ENCODE data around the gene PRRX1.

PRRX1 gene

DNA sequence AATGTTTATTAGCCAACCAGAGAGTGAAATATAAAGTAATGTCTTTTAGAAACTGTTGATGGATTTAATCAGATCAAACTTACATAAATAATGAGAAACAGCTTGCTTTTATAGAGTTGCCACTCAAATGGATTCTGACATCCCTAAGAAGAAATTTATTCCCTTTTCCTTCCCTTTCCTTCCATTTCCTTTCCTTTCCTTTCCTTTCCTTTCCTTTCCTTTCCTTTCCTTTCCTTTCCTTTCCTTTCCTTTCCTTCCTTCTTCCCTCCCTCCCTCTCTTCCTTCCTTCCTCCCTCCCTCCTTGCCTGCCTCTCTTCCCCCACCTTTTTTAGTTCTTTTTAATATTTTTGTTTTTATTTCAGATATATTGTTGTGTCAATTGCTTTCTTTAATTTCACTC lies 27.3 kb downstream of the PRRX1 start:
- no peaks in the 10 kb centered on the region for H3K27me3 Mint-ChIP-seq
- H3K9me3 Mint-ChIP-seq, result no peaks in the 10 kb centered on the region
- no peak overlapping the region for H3K4me3 Mint-ChIP-seq
- intact Hi-C loops (cut with micrococcal nuclease), result no loop called here
- H3K27ac Mint-ChIP-seq, result no peak overlapping the region
- no peaks in the 10 kb centered on the region for H3K4me1 Mint-ChIP-seq (ENCODE audit: low read depth)
- no peaks in the 10 kb centered on the region for H3K36me3 Mint-ChIP-seq (ENCODE audit: low read depth)

DNA sequence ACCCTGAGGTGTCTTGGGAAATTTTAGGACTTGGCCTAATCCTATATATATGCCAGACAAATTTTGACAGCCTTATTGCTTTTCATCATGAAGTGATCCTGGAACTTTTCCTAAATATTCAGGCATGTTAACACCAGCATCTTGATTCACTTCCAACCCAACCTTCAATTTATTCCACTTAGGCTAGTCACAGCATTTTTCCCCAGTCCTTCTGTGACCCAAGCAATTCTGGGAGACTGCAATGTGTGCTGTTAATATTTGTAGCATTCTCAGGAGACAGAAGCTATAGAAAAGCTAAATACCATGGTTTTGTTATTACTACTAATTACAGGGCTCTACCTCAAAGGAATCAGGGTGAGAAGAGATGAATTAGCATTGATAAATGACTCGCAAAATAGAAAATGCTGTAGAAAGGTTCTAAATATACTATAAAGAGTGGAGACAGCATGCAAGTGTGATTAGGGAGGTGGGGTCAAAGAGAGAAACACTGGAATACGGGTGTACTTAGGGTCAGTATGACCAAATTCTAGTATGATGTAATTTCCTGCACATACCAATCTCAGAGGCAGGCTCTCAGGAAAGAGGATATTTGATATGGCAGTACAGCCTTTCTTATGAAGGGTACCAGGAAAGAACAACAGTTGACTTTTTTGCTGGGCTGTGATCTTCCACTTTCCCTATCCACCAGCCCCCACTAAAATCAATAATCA lies 29.1 kb downstream of the PRRX1 start:
- no peaks in the 10 kb centered on the region for H3K36me3 Mint-ChIP-seq (ENCODE audit: low read depth)
- no peak overlapping the region for H3K27ac Mint-ChIP-seq
- H3K4me1 Mint-ChIP-seq (ENCODE audit: low read depth), result no peaks in the 10 kb centered on the region
- H3K27me3 Mint-ChIP-seq, result no peaks in the 10 kb centered on the region
- no peaks in the 10 kb centered on the region for H3K9me3 Mint-ChIP-seq
- no peak overlapping the region for H3K4me3 Mint-ChIP-seq
- intact Hi-C loops (cut with micrococcal nuclease), result no loop called here

DNA sequence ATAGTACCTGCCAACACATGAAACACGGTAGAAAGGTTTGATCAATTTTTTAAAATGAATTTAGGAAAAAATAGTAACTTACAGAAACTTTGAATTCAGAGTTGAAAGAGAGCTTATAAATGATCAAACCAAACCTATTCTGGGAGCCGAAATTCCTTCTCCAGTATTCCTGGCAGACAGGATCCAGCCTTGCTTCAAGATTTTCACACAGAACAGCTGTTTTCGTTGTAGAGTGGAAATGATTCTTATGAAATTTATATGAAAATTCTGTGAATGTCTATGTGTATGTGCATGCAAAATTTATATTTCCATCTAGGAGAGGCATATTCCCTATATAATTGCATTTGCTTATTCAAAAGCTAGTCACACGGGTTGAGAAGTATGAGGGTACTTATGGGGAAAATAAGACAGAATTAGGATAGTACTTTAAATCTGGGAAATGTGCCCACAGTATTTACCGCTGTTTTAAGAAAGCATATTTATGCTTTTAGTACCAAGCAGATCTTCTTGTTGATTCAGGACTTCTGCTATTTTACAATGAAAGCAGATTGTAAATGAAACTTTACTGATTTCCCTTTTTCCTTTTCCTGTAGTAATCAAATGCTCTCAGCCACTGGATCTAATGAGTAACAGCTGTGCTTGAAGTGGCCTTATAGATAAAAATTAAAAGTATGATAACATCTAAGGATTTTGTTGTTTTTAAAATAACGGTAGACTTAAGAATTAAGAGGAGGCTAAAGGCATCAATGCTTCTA lies 30.4 kb downstream of the PRRX1 start:
- Mint-ChIP-seq H3K27ac (no peak overlapping the region), H3K27me3 (peaks cover 1% of the 10 kb centered on the region), H3K4me1 (ENCODE audit: low read depth) (no peaks in the 10 kb centered on the region), H3K36me3 (ENCODE audit: low read depth) (no peaks in the 10 kb centered on the region), H3K9me3 (no peaks in the 10 kb centered on the region), H3K4me3 (no peak overlapping the region)
- intact Hi-C loops (cut with micrococcal nuclease), result no loop called here

DNA sequence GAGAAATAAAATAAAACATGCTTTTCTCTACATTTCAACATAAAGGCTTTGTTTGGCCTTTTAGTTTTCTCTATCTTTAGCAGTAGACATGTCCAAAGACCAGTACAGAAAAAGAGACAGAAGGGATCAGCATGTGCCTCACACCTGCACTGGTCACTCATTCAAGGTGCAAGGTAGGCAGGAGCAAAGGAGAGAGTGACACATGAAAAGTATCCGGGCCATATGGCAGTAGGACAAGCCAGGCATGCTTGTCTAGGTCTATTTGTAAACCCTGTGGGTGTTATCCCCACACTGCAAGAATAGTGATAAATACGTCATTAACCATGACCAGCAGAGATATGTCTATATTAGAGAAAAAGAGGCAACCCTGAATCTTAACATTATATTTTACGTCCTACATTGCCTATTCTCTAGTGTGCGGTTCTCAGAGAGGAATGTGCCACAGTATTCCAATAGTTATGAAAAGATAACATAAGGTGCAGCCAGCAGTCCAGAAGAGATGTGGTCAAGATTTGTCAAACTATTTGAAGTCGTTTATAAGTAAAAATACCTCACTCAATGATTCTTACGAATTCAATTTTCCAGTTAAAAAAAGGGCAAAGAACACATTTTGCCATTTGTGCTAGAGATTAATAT lies 32.1 kb downstream of the PRRX1 start:
- Mint-ChIP-seq H3K4me3 (no peak overlapping the region), H3K27ac (no peak overlapping the region)

DNA sequence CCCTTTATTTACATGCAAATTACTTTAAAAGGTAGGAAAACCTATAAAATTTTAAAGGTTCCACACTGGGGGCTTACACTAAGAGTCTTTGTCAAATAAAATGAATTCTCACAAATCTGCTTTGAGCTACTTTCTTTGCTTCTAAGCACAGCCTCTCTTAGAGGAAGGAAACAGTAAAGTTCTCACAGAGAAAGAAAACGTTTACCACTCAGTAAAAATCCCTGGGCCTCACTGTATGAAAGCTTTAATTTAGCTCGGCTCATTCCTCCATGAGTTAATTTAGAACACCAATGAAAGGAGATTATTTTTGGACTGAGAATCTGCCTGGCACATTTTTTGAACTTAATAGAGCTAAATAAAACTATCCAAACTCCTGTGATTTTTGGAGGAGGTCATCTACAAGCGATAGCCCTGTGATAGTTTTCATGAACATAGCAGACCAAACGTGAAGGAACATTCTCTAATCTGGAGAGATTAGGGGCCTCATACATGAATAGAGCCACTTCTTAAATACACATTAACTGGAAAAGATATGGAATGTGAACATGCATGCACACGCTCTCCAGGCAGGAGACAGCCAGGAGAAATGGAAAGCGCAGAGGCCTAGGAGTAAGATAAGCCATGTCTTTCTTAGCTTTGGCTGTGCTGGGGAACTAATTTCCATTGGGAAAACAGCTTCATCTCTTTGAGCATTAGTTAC lies 32.8 kb downstream of the PRRX1 start:
- Mint-ChIP-seq H3K4me1 (ENCODE audit: low read depth) (no peaks in the 10 kb centered on the region), H3K27me3 (peaks cover 1% of the 10 kb centered on the region), H3K36me3 (ENCODE audit: low read depth) (no peaks in the 10 kb centered on the region), H3K9me3 (no peaks in the 10 kb centered on the region), H3K27ac (no peak overlapping the region), H3K4me3 (no peak overlapping the region)
- intact Hi-C loops (cut with micrococcal nuclease), result no loop called here

More for the DNA sequence above, 32.1 kb downstream of the PRRX1 start:
- Mint-ChIP-seq H3K9me3 (no peaks in the 10 kb centered on the region), H3K27me3 (peaks cover 1% of the 10 kb centered on the region), H3K36me3 (ENCODE audit: low read depth) (no peaks in the 10 kb centered on the region), H3K4me1 (ENCODE audit: low read depth) (no peaks in the 10 kb centered on the region)
- intact Hi-C loops (cut with micrococcal nuclease), result no loop called here

DNA sequence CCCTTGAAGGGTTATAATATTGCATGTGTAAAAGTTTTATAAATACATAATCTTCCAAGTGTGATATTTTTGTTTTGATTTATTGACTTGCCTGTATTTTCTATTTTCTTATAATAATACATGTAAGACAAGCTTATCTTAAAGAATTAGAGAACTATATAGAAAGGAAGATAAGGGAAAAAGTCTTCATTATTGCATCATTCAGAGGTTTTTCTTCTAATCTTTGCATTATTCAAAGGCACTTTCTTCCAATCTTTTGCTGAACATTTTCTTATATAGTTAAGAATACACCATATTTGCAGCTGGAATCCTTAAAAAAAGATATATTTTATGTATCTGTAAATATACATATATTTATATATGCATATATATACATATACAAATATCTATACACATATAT lies 33.4 kb downstream of the PRRX1 start:
- Mint-ChIP-seq H3K27me3 (peaks cover 1% of the 10 kb centered on the region), H3K9me3 (no peaks in the 10 kb centered on the region), H3K4me1 (ENCODE audit: low read depth) (no peaks in the 10 kb centered on the region), H3K36me3 (ENCODE audit: low read depth) (no peaks in the 10 kb centered on the region), H3K4me3 (no peak overlapping the region), H3K27ac (no peak overlapping the region)
- intact Hi-C loops (cut with micrococcal nuclease), result no loop called here

DNA sequence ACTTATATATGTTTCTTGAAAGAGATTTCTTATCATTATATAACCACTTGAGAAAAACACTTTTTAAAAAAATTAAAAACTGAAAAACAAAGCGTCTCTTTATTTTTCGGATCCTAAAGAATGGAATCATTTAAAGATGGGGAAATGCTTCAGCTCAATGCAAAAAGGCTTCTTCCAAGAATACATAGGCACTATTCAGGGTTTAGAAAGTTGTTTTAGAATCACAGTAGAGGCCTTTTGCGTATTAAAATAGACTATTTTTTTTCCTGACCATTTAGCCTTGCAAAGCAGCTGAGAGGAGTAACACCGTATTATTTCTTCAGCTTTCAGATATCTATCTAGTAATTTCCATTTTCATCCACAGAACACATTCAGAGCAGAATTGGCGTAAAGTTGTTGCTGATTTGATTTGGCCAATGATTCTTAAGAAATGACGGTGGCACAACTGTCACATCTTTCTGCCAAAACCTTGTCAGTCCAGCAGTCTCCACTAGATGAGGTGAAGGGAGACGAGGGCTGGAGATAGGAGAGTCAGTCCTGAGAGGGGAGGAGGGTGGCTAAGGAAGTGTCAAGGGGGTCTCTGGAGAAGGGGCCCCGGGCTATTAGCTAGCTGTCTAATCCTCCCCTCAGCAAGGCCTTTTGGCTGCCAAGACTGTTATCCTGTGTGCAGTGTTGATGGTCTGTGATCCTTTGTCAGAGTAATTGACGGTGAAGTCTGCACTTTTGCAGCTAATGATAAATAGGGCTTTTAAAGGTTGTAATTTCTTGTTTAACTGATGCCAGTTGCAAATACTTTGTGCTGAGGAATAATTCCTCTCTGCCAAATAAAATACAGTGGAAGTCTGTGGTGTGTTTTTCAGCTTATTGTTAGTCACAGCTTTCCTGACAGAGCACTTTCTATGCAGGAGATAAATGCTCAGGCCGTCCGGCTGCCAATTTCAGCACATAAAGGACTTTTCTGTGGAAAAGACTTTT lies 34.7 kb downstream of the PRRX1 start:
- peaks cover 1% of the 10 kb centered on the region for H3K27me3 Mint-ChIP-seq
- H3K27ac Mint-ChIP-seq, result no peak overlapping the region
- no peaks in the 10 kb centered on the region for H3K4me1 Mint-ChIP-seq (ENCODE audit: low read depth)
- intact Hi-C loops (cut with micrococcal nuclease), result no loop called here
- no peak overlapping the region for H3K4me3 Mint-ChIP-seq
- no peaks in the 10 kb centered on the region for H3K9me3 Mint-ChIP-seq
- H3K36me3 Mint-ChIP-seq (ENCODE audit: low read depth), result no peaks in the 10 kb centered on the region

DNA sequence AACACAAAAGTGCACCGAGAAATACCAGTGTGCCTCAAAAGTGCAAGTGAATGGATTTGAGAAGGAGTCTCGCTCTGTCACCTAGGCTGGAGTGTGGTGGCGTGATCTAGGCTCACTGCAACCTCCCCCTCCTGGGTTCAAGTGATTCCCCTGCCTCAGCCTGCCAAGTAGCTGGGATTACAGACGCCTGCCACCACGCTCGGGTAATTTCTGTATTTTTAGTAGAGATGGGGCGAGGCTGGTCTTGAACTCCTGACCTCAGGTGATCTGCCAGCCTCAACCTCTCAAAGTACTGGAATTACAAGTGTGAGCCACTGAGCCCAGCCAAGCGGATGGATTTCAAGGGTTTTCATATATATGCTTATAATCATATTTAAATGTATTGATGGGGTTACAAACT lies 35.8 kb downstream of the PRRX1 start:
- H3K4me1 Mint-ChIP-seq (ENCODE audit: low read depth), result no peaks in the 10 kb centered on the region
- intact Hi-C loops (cut with micrococcal nuclease), result no loop called here
- H3K27me3 Mint-ChIP-seq, result peaks cover 1% of the 10 kb centered on the region
- no peak overlapping the region for H3K4me3 Mint-ChIP-seq
- no peaks in the 10 kb centered on the region for H3K9me3 Mint-ChIP-seq
- no peak overlapping the region for H3K27ac Mint-ChIP-seq
- H3K36me3 Mint-ChIP-seq (ENCODE audit: low read depth), result no peaks in the 10 kb centered on the region

DNA sequence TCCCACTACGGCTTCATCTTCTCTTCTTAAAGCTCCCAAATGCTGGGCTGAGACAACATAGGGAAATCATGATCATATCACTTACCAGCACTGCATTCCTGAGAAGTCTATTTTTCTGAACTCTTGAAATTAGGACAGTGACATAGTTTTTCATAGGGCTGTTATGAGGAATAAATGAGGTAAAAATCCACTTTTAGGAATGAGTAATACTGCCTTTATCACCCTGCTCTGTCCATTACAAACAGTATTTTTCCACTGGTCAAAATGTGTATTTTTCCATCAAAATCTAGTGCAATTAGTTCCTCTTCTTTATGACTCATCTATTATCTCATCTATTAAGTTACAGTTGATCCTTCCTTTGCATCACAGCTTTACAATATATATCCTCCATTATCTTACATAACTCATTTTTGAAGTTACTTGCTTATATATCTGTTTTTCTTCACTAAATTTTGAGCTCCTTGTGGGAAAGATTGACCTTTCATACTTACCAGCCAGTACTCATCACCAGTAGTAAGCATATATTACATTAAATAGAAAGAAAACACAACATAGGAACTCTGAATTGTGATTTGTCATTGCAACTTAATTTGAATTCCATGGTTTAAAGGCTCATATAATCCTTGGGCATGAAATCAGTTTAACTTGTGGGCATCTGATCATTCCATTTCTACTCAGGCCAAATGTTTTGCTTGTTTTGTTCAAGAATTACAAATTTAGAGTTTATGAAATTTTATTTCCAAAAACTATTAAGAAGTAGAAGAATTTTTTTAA lies 37.1 kb downstream of the PRRX1 start:
- Mint-ChIP-seq H3K9me3 (no peaks in the 10 kb centered on the region), H3K36me3 (ENCODE audit: low read depth) (no peaks in the 10 kb centered on the region), H3K4me3 (no peak overlapping the region), H3K27ac (no peak overlapping the region), H3K27me3 (peaks cover 1% of the 10 kb centered on the region), H3K4me1 (ENCODE audit: low read depth) (no peaks in the 10 kb centered on the region)
- intact Hi-C loops (cut with micrococcal nuclease), result no loop called here

DNA sequence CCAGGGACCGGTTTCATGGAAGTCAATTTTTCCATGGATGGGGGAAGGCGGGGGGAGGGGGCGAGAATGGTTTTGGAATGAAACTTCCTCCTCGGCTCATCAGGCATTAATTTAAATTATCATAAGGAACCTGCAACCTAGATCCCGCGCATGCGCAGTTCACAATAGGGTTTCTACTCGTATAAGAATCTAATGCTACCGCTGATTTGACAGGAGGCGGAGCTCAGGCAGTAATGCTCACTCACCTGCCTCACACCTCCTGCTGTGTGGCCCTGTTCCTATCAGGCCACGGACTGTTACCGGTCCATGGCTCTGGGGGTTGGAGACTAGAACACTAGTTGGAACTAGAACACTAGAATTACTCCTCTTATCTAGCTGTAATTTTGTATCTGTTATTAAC lies 38.0 kb downstream of the PRRX1 start:
- H3K4me1 Mint-ChIP-seq (ENCODE audit: low read depth), result no peaks in the 10 kb centered on the region
- no peaks in the 10 kb centered on the region for H3K36me3 Mint-ChIP-seq (ENCODE audit: low read depth)
- intact Hi-C loops (cut with micrococcal nuclease), result no loop called here
- peaks cover 1% of the 10 kb centered on the region for H3K27me3 Mint-ChIP-seq
- no peak overlapping the region for H3K4me3 Mint-ChIP-seq
- H3K27ac Mint-ChIP-seq, result no peak overlapping the region
- H3K9me3 Mint-ChIP-seq, result no peaks in the 10 kb centered on the region

DNA sequence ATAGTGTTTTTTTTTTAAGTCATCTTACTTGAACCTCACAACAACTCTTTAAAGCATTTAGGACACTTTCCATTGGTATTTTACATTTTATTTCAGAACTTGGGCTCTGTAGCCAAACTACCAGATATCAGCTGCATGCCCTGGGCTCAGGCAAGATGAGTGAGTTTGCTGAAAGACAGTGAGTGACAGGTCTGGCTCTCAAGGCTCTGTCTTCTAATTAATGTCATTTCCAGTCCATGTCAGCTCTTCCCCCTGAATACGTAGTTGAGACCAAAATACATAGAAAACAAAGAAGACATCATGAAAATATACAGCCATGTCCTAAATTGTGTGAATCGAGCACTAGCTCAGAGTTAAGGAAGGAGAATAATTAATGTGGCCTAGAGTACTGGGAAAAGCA lies 39.7 kb downstream of the PRRX1 start:
- H3K9me3 Mint-ChIP-seq, result no peaks in the 10 kb centered on the region
- H3K27ac Mint-ChIP-seq, result no peak overlapping the region
- H3K27me3 Mint-ChIP-seq, result peaks cover under 1% of the 10 kb centered on the region
- H3K4me1 Mint-ChIP-seq (ENCODE audit: low read depth), result no peaks in the 10 kb centered on the region
- no peaks in the 10 kb centered on the region for H3K36me3 Mint-ChIP-seq (ENCODE audit: low read depth)
- intact Hi-C loops (cut with micrococcal nuclease), result no loop called here
- no peak overlapping the region for H3K4me3 Mint-ChIP-seq

DNA sequence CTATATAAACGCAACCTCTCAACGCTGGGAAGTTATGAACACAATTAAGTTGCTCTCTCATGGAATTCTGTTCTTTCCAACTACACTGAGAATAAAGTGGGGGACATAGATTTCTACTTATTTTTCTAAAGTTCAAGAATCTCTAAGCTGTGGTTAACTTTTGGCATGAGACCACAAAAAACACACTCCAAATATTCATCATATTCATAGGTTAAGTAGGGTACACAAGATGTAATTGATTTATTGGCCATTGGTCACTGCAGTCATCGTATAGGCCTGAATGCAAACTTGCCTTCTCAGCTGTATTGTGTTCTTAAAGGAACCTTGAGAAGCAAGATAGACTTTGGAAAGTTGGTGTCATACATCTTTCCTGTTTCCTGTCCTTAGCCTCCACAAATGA lies 40.3 kb downstream of the PRRX1 start:
- H3K4me3 Mint-ChIP-seq, result no peak overlapping the region
- H3K4me1 Mint-ChIP-seq (ENCODE audit: low read depth), result no peaks in the 10 kb centered on the region
- intact Hi-C loops (cut with micrococcal nuclease), result no loop called here
- H3K27me3 Mint-ChIP-seq, result no peaks in the 10 kb centered on the region
- H3K27ac Mint-ChIP-seq, result no peak overlapping the region
- no peaks in the 10 kb centered on the region for H3K36me3 Mint-ChIP-seq (ENCODE audit: low read depth)
- no peaks in the 10 kb centered on the region for H3K9me3 Mint-ChIP-seq

DNA sequence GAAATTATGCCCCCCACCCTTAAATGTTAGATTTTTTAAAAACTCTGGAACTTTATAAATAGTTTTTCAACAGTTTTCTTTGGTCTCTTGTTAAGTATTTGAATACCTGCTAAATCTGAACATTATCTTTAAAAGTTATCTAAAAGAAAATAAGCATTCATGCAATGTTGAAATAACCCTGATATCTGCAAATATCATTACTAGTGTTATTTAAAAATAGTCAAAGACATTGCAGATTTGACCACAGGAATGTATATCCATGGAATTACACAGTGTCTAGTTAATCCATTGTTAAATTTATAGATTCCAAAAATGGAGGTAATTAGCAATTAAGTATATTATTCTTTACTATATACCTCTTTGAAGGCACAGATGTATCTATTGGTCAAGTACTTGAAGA lies 42.0 kb downstream of the PRRX1 start:
- Mint-ChIP-seq H3K27ac (no peak overlapping the region), H3K9me3 (no peaks in the 10 kb centered on the region), H3K27me3 (no peaks in the 10 kb centered on the region), H3K4me1 (ENCODE audit: low read depth) (no peaks in the 10 kb centered on the region), H3K36me3 (ENCODE audit: low read depth) (no peaks in the 10 kb centered on the region), H3K4me3 (no peak overlapping the region)
- intact Hi-C loops (cut with micrococcal nuclease), result no loop called here
